ENCODE data around the gene ZNF487. TPM values are rescaled to one million over a fixed set of nuclear protein-coding genes. Genes with fewer than 3 reads are reported as not detected.
A peak's percentile ranks its signal among the peaks of the same experiment; 100 is the strongest.

The ZNF487 gene
- total and polyA plus RNA-seq, 2 of the 13 experiments (the other 11 are each of a cell fraction or from before 2014, with no cell fraction given) = 7.4 to 8.8 TPM

- TF ChIP-seq PLSCR1 (CRISPR knock-in tag; IDR thresholded peaks at IDR 0.05; ENCODE audit: borderline replicate concordance) = no peak
- TF ChIP-seq PHF21A (CRISPR knock-in tag; IDR thresholded peaks at IDR 0.05) = no peak
- TF ChIP-seq ZMYM2 (CRISPR knock-in tag; IDR thresholded peaks at IDR 0.05) = peak; percentile 85
- peak; percentile 48; the same call in 1 of the 2 replicates for TF ChIP-seq ZSCAN25 (CRISPR knock-in tag; IDR thresholded peaks at IDR 0.05)
- TF ChIP-seq ZMAT3 (CRISPR knock-in tag; conservative IDR thresholded peaks at IDR 0.05) = peak; percentile 99
- peak; percentile 78 for TF ChIP-seq YEATS2 (CRISPR knock-in tag; IDR thresholded peaks at IDR 0.05; ENCODE audit: borderline replicate concordance)
- TF ChIP-seq LBX2 (CRISPR knock-in tag; IDR thresholded peaks at IDR 0.05; ENCODE audit: borderline replicate concordance) = peak; percentile 69; the same call in 1 of the 2 replicates
- peak; percentile 76 for TF ChIP-seq KDM2A (CRISPR knock-in tag; IDR thresholded peaks at IDR 0.05; ENCODE audit: borderline replicate concordance, low read depth)
- 0 out of 2 replicates have a peak, but pooled peaks have one; percentile 33 for TF ChIP-seq ZBTB25 (CRISPR knock-in tag; IDR thresholded peaks at IDR 0.05)
- TF ChIP-seq ZNF550 (CRISPR knock-in tag; IDR thresholded peaks at IDR 0.05; ENCODE audit: borderline replicate concordance) = 0 out of 2 replicates have a peak, but pooled peaks have one; percentile 59
- TF ChIP-seq RFX3 (CRISPR knock-in tag; IDR thresholded peaks at IDR 0.05) = peak; percentile 81
- TF ChIP-seq ZNF513 (CRISPR knock-in tag; conservative IDR thresholded peaks at IDR 0.05) = no peak
- 0 out of 2 replicates have a peak, but pooled peaks have one; percentile 47 for TF ChIP-seq PRMT3 (CRISPR knock-in tag; IDR thresholded peaks at IDR 0.05; ENCODE audit: borderline replicate concordance, low read depth)
- no peak for TF ChIP-seq ZKSCAN1 (IDR thresholded peaks at IDR 0.05; ENCODE audit: low read length)
- no peak for TF ChIP-seq SMAD1 (CRISPR knock-in tag; IDR thresholded peaks at IDR 0.05; ENCODE audit: borderline replicate concordance, low read depth)
- TF ChIP-seq, protein P1, sequence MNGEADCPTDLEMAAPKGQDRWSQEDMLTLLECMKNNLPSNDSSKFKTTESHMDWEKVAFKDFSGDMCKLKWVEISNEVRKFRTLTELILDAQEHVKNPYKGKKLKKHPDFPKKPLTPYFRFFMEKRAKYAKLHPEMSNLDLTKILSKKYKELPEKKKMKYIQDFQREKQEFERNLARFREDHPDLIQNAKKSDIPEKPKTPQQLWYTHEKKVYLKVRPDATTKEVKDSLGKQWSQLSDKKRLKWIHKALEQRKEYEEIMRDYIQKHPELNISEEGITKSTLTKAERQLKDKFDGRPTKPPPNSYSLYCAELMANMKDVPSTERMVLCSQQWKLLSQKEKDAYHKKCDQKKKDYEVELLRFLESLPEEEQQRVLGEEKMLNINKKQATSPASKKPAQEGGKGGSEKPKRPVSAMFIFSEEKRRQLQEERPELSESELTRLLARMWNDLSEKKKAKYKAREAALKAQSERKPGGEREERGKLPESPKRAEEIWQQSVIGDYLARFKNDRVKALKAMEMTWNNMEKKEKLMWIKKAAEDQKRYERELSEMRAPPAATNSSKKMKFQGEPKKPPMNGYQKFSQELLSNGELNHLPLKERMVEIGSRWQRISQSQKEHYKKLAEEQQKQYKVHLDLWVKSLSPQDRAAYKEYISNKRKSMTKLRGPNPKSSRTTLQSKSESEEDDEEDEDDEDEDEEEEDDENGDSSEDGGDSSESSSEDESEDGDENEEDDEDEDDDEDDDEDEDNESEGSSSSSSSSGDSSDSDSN (CRISPR knock-in tag; IDR thresholded peaks at IDR 0.05) = peak; percentile 54; the same call in 1 of the 2 replicates
- TF ChIP-seq ZNF264 (CRISPR knock-in tag; IDR thresholded peaks at IDR 0.05) = peak; percentile 83
- TF ChIP-seq ZNF614 (CRISPR knock-in tag; IDR thresholded peaks at IDR 0.05; ENCODE audit: borderline replicate concordance) = peak; percentile 43; the same call in 1 of the 2 replicates
- peak; percentile 57; the same call in 1 of the 2 replicates for TF ChIP-seq ZNF556 (CRISPR knock-in tag; IDR thresholded peaks at IDR 0.05; ENCODE audit: borderline replicate concordance)
- TF ChIP-seq MZF1 (CRISPR knock-in tag; IDR thresholded peaks at IDR 0.05; ENCODE audit: borderline replicate concordance) = 0 out of 2 replicates have a peak, but pooled peaks have one; percentile 41
- TF ChIP-seq KLF16 (CRISPR knock-in tag; IDR thresholded peaks at IDR 0.05) = peak; percentile 52 to 83; a peak in 3 of 4 replicates
- peak; percentile 50; the same call in 1 of the 2 replicates for TF ChIP-seq FOXC1 (CRISPR knock-in tag; IDR thresholded peaks at IDR 0.05; ENCODE audit: borderline replicate concordance)
- no peak; the same call in 1 of the 2 replicates for TF ChIP-seq SNAPC2 (CRISPR knock-in tag; IDR thresholded peaks at IDR 0.05)
These were observed 28.1 kb upstream of the ZNF487 start, which contains the start of gene HNRNPF (continued) for GRCh38 chr10:43408710-43409384.

Measured in HepG2 (cell line).